ENCODE results near the gene FOXR1.
"Not testable (repeated sequence)": the region's sequence is repeated elsewhere in the genome, so short reads cannot be mapped to it uniquely, and the experiment has no call there.

FOXR1 gene

DNA sequence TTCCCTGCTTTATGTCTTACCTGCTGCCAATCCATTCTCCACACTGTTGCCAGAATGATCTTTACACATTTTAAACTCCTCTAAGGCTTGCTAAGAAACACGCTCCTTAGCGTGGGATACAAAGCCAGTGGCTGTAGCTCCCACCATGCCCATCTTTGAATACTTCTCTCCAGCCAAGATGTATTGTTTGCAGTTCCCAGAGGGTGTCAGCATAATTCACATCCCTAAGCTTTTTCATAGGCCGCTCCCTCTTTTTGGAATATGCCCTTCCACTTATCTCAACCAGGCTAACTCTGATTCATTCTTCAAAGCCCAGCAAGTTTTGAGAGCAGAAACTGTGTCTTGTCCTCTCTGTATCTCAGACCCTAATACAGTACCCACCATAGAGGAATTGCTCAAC is 23.6 kb upstream of the FOXR1 start:
- DNase-seq: no peak

DNA sequence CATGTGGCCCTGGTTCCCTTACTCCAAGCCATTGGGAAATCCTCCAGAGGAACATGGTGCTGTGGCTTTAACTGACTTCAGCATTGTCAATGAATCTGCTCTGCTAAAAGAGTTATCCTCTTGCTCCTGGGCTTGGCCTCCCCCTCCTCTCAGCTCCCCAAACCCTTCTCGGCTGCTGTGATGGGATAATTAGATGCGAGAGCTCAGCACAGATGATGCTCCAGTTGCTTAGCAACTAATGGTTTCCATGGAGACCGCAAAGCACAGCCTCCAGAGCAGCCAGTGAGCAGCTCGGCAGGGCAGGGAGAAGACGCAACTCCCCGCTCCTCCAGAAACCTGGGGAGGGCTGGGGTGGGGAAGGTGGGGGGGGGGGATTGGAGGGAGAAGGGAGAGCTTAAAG is 18.3 kb upstream of the FOXR1 start:
- no peak for DNase-seq

- not testable (repeated sequence) for DNase-seq
Observed at GRCh38 chr11:118953976-118954375, 17.6 kb upstream of the FOXR1 start.

GRCh38 chr11:118956094-118956846 is 15.3 kb upstream of the FOXR1 start, which contains the start of gene UPK2:
TSS of gene UPK2 (plus strand) at chr11:118956298. CDS start at chr11:118956351, 53 bp downstream.
- DNase-seq: peak; percentile 89

DNA sequence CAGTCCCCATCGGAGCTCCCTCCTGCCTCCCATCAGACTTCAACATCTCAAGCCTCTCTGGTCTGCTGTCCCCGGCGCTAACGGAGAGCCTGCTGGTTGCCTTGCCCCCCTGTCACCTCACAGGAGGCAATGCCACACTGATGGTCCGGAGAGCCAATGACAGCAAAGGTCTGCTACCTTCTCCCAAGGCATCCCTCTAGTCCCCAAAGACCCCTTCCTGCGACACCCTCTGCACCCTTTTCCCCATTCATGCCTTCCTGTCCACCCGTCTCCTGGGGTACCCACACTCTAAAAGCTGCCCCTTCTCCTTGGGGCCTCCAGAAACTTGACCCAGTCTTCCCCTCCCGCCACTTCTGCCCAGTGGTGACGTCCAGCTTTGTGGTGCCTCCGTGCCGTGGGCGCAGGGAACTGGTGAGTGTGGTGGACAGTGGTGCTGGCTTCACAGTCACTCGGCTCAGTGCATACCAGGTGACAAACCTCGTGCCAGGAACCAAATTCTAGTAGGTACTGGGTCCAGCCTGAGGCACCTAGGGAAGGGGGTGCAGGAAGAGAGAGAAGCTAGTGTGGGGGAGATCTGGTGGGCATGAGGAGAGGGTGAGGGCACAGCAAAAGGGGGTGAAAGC is 14.6 kb upstream of the FOXR1 start:
- DNase-seq: no peak

- DNase-seq: no peak
Observed at GRCh38 chr11:118957549-118957948, 14.0 kb upstream of the FOXR1 start.

DNA sequence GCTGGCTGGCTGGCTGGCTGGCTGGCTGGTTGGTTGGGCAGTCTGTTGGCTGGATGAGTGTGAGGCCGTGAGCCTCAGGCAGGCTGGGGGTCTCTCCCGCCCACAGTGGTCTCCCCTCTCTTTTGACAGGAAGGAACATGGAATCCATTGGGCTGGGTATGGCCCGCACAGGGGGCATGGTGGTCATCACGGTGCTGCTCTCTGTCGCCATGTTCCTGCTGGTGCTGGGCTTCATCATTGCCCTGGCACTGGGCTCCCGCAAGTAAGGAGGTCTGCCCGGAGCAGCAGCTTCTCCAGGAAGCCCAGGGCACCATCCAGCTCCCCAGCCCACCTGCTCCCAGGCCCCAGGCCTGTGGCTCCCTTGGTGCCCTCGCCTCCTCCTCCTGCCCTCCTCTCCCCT is 13.6 kb upstream of the FOXR1 start:
- no peak for DNase-seq

DNA sequence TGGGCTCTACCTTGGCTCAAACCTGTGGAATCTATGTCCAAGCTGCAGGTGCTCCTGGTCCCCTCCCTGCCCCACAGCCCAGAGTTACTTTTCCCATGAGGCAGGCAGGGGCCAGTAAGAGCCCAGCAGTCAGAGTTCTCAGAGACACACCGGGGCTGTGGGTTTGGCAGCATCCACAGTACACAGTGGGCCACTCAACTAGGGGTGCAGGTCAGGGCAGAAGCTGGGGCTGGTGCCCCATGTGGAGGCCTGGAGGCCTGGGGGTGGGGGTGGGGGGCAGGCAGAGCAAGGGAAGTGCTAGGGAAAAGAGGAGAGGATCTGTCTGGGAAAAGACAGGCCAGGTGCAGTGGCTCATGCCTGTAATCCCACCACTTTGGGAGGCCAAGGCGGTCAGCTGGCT is 13.0 kb upstream of the FOXR1 start:
- no peak for DNase-seq

DNA sequence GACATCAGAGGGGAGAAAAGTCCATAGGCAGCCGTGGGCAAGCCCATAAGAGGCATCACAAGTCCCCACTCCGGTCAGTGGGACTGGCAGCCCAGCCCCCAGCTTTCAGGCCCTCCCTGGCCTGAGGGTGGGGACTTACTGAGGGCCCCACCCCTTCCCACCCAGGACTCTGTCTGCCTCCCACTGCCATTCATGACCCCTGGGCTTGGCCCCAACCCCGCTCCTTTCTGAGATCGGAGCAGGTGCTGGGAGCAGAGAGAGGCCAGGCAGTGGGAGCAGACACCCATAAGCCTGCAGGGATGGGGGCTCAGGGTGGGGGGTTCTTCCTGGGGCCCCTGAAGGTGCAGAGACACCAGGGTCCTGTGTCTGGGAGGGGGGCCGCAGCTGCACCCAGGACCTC is 10.4 kb upstream of the FOXR1 start:
- DNase-seq: no peak

- DNase-seq: no peak
Observed at GRCh38 chr11:118961591-118961990, 10.0 kb upstream of the FOXR1 start.

DNA sequence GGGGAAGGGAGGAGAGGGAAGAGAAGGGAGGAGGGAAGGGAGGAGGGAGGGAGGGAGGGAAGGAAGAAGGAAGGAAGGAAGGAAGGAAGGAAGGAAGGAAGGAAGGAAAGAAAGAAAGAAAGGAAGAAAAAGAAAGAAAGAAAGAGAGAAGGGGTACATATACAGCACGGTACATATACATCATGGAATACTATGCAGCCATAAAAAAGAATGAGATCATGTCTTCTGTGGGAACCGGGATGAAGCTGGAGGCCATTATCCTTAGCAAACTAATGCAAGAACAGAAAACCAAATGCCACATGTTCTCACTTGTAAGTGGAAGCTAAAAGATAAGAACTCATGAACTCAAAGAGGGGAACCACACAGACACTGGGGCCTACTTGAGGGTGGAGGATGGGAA is 2.1 kb upstream of the FOXR1 start:
- not testable (repeated sequence) for DNase-seq

DNA sequence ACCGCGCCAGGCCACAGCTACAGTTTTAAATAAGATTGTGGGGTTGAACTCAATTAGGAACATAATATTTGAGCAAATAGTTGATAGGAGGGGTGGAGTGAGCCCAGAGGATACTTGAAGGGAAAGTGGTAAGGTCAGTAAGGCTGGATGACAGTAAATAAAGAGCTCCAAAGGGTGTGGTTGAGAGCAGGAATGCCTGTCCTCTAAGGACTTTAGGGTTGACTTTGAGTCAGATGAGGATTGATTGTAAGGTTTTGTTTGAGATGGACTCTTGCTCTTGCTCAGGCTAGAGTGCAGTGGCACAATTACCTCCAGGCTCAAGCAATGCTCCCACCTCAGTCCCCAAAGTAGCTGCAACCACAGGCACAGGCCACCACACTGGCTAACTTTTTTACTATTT is 2.4 kb downstream of the FOXR1 start:
- no peak for DNase-seq

DNA sequence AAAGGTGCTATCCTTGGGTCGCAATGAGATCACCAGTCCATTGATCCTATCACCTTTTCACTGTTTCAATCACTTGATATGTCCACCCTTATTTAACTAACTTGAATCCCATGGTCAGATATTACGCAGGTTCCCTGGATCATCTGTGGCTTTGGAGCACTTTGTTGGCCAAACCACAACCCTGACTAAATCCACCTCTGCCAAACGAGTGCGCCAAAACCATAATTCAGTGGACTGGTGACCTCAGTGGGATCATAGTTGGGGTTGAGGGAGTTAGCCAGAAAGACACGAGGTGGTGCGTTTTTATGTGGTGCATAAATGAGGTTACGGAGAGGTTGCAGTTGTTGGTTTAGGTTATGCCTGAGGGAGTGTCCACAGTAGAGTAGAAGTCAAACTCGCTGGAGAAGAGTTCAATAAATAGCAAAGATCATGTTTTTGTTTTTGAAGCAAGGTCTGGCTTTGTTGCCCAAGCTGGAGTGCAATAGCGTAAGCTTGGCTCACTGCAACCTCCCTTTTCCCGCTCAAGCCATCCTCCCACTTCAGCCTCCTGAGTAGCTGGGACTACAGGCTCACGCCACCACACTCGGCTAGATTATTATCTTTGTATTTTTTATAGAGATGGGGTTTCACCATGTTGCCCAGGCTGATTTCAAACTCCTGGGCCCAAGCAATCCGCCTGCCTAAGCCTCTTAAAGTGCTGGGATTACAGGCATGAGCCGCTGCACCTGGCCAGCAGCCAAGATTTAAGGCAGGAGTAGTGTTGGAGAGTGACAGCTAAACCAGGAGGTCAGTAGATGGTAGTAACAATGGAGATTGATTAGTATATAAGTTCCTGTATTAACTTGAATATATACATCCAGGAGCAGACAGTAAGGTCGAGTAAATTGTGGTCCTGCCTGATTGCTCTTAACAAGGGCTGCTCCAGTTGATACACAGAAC is 4.5 kb downstream of the FOXR1 start:
- DNase-seq: no peak

- DNase-seq: no peak
Observed at GRCh38 chr11:118979434-118979833, 7.9 kb downstream of the FOXR1 start.

GRCh38 chr11:118980191-118980881 is 8.8 kb downstream of the FOXR1 start:
- DNase-seq: no peak

DNA sequence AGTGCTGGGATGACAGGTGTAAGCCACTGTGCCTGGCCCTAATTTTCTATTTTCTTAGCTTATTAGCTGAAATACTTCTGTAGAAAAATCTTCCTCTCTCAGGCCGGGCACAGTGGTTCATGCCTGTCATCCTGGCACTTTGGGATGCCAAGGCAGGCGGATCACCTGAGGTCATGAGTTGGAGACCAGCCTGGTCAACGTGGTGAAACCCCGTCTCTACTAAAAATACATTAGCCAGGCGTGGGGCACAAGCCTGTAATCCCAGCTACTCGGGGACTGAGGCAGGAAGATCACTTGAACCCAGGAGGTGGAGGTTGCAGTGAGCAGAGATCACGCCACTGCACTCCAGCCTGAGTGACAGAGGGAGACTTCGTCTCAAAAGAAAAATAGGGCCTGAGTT is 12.8 kb downstream of the FOXR1 start:
- not testable (repeated sequence) for DNase-seq

DNA sequence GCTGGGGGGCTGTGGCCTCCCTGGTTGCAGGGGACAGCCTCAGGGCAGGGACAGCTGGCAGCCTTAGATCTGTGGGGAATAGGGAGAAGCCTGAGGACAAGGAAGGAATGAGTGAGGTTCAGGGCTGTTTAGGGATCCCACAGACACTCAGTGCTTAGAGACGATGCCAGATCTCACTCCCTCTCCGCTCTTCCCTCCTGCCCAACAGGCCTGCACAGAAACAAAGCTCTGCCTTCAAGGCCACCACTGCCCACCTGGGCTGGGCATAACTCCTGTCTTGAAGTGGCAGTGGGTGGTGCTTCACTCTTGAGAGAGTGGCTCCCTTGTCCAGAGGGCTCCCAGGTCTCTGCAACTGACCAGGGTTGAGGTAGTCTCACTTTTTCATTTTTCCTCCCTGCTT is 13.3 kb downstream of the FOXR1 start:
- no peak for DNase-seq

- DNase-seq: no peak
Observed at GRCh38 chr11:118988280-118988679, 16.7 kb downstream of the FOXR1 start.

DNA sequence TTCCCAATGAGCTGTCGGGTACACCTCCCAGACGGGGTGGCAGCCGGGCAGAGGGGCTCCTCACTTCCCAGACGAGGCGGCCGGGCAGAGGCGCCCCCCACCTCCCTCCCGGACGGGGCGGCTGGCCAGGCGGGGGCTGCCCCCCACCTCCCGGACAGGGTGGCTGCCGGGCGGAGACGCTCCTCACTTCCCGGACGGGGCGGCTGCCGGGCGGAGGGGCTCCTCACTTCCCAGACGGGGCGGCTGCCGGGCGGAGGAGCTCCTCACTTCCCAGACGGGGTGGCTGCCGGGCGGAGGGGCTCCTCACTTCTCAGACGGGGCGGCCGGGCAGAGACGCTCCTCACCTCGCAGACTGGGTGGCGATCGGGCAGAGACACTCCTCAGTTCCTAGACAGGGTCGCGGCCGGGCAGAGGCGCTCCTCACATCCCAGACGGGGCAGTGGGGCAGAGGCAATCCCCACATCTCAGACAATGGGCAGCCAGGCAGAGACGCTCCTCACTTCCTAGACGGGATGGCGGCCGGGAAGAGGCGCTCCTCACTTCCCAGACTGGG is 20.0 kb downstream of the FOXR1 start:
- DNase-seq: not testable (repeated sequence)

GRCh38 chr11:118996926-118997626 is 25.5 kb downstream of the FOXR1 start:
- peak; percentile 78 for DNase-seq

DNA sequence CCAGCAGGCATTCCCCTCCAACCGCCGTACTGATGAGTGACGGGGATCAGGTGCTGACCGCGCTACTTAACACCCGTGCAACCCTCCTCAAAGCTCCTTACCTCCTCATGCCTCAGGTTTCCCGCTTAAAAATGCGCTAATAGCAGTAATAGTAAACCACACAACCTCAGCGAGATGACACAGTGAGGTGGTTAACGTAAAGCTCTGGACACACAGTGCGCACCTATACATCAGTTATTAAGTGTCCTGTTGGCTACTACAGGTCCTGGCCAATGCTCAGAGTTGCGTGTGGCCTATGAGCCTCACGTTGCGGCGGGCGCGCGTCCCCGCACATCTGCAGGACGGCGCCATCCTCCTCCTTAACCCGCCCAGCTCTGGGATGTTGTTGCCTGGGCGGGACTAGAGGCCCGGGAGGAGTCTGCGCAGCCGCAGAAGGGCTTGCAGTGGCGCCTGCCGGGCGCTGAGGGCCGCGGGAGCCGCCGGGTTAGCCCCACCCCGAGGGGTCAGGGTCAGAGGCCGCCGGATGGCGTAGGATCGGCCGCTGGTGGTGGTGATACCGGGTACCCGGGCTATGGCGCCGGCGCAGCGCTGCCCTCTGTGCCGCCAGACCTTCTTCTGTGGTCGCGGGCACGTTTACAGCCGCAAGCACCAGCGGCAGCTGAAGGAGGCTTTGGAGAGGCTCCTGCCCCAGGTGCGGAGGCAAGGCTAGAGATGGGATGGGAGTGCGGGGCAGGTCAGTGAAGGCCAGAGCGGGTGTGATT is 26.2 kb downstream of the FOXR1 start, which contains the start of gene CENATAC:
TSS of gene CENATAC (plus strand) at position 512 of the 761 bp plus-strand sequence. CDS start at position 572, 60 bp downstream.
- DNase-seq: peak; percentile 98
